ENCODE measurements around the gene SPEM2. TPM values are rescaled to one million over a fixed set of nuclear protein-coding genes. Genes with fewer than 3 reads are reported as not detected.

Gene SPEM2
- total RNA-seq, 6 experiments from 2014 or later = not detected

GRCh38 chr17:7442142-7442541, 16.7 kb downstream of the SPEM2 start:
- no peaks in the 10 kb centered on the region for H3K27me3 ChIP-seq
- no peak for DNase-seq
- intact Hi-C loops (cut with DNase I) = no loop called here
- no peak overlapping the region for H3K4me3 ChIP-seq
- H3K27ac ChIP-seq = no peak overlapping the region
- TF ChIP-seq, protein P1, sequence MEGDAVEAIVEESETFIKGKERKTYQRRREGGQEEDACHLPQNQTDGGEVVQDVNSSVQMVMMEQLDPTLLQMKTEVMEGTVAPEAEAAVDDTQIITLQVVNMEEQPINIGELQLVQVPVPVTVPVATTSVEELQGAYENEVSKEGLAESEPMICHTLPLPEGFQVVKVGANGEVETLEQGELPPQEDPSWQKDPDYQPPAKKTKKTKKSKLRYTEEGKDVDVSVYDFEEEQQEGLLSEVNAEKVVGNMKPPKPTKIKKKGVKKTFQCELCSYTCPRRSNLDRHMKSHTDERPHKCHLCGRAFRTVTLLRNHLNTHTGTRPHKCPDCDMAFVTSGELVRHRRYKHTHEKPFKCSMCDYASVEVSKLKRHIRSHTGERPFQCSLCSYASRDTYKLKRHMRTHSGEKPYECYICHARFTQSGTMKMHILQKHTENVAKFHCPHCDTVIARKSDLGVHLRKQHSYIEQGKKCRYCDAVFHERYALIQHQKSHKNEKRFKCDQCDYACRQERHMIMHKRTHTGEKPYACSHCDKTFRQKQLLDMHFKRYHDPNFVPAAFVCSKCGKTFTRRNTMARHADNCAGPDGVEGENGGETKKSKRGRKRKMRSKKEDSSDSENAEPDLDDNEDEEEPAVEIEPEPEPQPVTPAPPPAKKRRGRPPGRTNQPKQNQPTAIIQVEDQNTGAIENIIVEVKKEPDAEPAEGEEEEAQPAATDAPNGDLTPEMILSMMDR (IDR thresholded peaks at IDR 0.05) = no peak
- no peak for TF ChIP-seq POLR2A (IDR thresholded peaks at IDR 0.05)
- H3K36me3 ChIP-seq = no peaks in the 10 kb centered on the region
- WGBS (ENCODE audit: insufficient coverage, low coverage, low lambda C conversion rate, missing lambda C conversion rate) = no CpG with 5 or more reads among the region's 2 CpGs
- H3K9me3 ChIP-seq = no peaks in the 10 kb centered on the region
- peaks cover 0 to 28% (median 8%) of the 10 kb centered on the region in 4 donors for H3K4me1 ChIP-seq
- ATAC-seq = no peak

- peaks cover 0 to 23% (median 8%) of the 10 kb centered on the region in 4 donors for H3K4me1 ChIP-seq
- no peaks in the 10 kb centered on the region for H3K27me3 ChIP-seq
- no peak for ATAC-seq
- H3K9me3 ChIP-seq = no peaks in the 10 kb centered on the region
- H3K27ac ChIP-seq = no peak overlapping the region
- TF ChIP-seq POLR2A (IDR thresholded peaks at IDR 0.05) = no peak
- TF ChIP-seq, protein P1 (IDR thresholded peaks at IDR 0.05) = no peak
- H3K4me3 ChIP-seq = no peak overlapping the region
- intact Hi-C loops (cut with DNase I) = no loop called here
- H3K36me3 ChIP-seq = no peaks in the 10 kb centered on the region
- 79% methylated on average over 7 of the region's 7 CpGs for WGBS (ENCODE audit: insufficient coverage, low coverage, low lambda C conversion rate, missing lambda C conversion rate)
- no peak for DNase-seq
Observed at GRCh38 chr17:7443499-7444485, 18.4 kb downstream of the SPEM2 start.

DNA sequence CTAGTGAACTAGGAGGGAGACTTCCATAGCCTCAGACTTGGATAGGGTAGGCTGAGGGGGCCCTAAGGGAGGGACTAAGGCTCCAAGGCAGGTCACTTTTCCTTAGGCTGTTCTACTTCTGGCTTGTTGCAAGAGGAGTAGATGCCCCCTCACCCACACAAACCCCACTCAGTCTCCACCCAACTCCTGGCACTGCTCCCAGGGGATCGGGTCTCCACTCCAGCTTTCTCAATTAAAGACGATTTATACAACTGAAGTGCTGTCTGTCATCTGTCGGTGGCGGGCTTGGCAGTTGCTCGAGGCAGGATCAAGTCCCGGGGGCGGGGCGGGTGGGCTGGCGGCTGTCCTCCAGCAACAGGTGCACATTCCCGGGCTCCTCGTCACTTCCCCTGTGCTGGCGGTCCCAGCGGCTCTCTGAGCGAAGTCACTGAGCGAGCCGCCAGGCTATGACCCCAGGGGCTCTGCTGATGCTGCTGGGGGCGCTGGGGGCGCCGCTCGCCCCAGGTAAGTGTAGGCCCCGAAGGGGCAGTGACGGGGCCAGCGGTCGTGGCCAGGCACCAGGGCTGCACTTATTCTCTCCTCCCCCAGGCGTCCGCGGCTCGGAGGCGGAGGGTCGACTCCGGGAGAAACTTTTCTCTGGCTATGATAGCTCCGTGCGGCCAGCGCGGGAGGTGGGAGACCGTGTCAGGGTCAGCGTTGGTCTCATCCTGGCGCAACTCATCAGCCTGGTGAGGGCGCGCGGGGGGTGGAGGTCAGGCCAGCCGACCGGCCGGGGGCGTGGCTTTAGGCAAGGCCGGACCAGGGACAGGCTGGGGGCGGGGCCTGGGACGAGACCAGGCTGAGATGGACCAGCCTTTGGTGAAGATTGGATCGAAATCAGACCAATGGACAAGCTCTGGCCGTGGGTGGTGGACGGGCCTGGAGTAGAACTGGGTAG, 19.5 kb downstream of the SPEM2 start, which contains the start of gene CHRNB1:
Gene CHRNB1 (plus strand): TSS at position 380 of the 937 bp plus-strand sequence. CDS start 67 bp downstream, at position 447.
- TF ChIP-seq POLR2A (IDR thresholded peaks at IDR 0.05) = peak; percentile 50
- TF ChIP-seq, protein P1 (IDR thresholded peaks at IDR 0.05) = no peak
- H3K4me1 ChIP-seq = peaks cover 0 to 18% (median 4%) of the 10 kb centered on the region in 4 donors
- 0% methylated on average over 9 of the region's 51 CpGs for WGBS (ENCODE audit: insufficient coverage, low coverage, low lambda C conversion rate, missing lambda C conversion rate)
- H3K27me3 ChIP-seq = no peaks in the 10 kb centered on the region
- H3K4me3 ChIP-seq = peak within 1 kb of the TSS; percentile 52 to 72 (median 57)
- intact Hi-C loops (cut with DNase I) = no loop called here
- H3K36me3 ChIP-seq = no peaks in the 10 kb centered on the region
- peak within 1 kb of the TSS in 2 of 3 donors; percentile 24 to 73 for H3K27ac ChIP-seq
- no peaks in the 10 kb centered on the region for H3K9me3 ChIP-seq
- peak; percentile 93 to 95 (median 95) for DNase-seq
- peak; percentile 92 to 95 (median 94) for ATAC-seq

DNA sequence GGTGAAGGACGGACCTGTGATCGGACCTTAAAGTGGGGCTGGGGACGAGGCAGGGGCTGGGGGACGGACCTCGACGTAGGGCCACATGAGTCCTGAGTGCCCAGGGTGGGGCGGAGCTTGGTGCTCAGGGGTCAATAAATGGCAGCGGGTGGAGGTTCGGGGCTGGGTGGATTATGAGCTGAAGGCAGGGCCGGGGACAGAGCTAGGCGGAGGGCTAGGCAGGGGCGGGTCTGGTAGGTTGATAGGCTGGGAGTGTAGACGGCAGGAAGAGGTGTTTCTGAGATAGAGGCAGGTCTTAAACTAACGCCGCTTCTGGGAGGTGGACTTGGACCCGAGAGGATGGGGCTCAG, 20.2 kb downstream of the SPEM2 start:
- peak overlapping the region; percentile 52 to 72 (median 57) for H3K4me3 ChIP-seq
- peak; percentile 82 to 91 (median 91) for DNase-seq
- TF ChIP-seq, protein P1 (IDR thresholded peaks at IDR 0.05) = no peak
- TF ChIP-seq POLR2A (IDR thresholded peaks at IDR 0.05) = peak; percentile 37
- intact Hi-C loops (cut with DNase I) = no loop called here
- 2% methylated on average over 16 of the region's 16 CpGs for WGBS (ENCODE audit: insufficient coverage, low coverage, low lambda C conversion rate, missing lambda C conversion rate)
- ATAC-seq = peak; percentile 82 to 93 (median 86)
- no peaks in the 10 kb centered on the region for H3K9me3 ChIP-seq
- H3K4me1 ChIP-seq = peaks cover 0 to 11% (median 2%) of the 10 kb centered on the region in 4 donors
- no peaks in the 10 kb centered on the region for H3K36me3 ChIP-seq
- H3K27me3 ChIP-seq = no peaks in the 10 kb centered on the region
- H3K27ac ChIP-seq = peak overlapping the region in 2 of 3 donors; percentile 24 to 73
